DMS153 treated with DMSO at 0.1 percent for 48 hours (cell line): Measurements from ENCODE around the gene ANKRD9.

Source experiments
- DNase-seq: peaks from one replicate; lab custom pipeline; 2025; ENCODE audit not compliant: unreplicated experiment; lab: John Stamatoyannopoulos, UW

Gene ANKRD9

GRCh38 chr14:102499401-102500157, 10.0 kb downstream of the ANKRD9 start:
- no peak for DNase-seq

- no peak for DNase-seq
Measured at GRCh38 chr14:102498678-102499265, 10.8 kb downstream of the ANKRD9 start.

GRCh38 chr14:102497998-102498677, 11.4 kb downstream of the ANKRD9 start:
- DNase-seq, result no peak

- no peak for DNase-seq
Measured at GRCh38 chr14:102496958-102497744, 12.4 kb downstream of the ANKRD9 start.

- DNase-seq, result no peak
Measured at GRCh38 chr14:102496331-102496691, 13.3 kb downstream of the ANKRD9 start.

GRCh38 chr14:102495491-102496330, 13.9 kb downstream of the ANKRD9 start:
- DNase-seq, result no peak

- DNase-seq, result no peak
Measured at GRCh38 chr14:102493585-102493984, 16.0 kb downstream of the ANKRD9 start.

- no peak for DNase-seq
Measured at GRCh38 chr14:102493096-102493495, 16.5 kb downstream of the ANKRD9 start.

GRCh38 chr14:102492531-102492910, 17.1 kb downstream of the ANKRD9 start:
- no peak for DNase-seq

GRCh38 chr14:102491786-102492530, 17.6 kb downstream of the ANKRD9 start:
- no peak for DNase-seq

- DNase-seq, result no peak
Measured at GRCh38 chr14:102491366-102491765, 18.2 kb downstream of the ANKRD9 start.

GRCh38 chr14:102490456-102490855, 19.1 kb downstream of the ANKRD9 start:
- no peak for DNase-seq

- DNase-seq, result no peak
Measured at GRCh38 chr14:102487204-102487577, 22.4 kb downstream of the ANKRD9 start.

GRCh38 chr14:102486513-102487203, 22.9 kb downstream of the ANKRD9 start:
- no peak for DNase-seq

- no peak for DNase-seq
Measured at GRCh38 chr14:102485693-102486512, 23.7 kb downstream of the ANKRD9 start.

GRCh38 chr14:102484316-102484715, 25.3 kb downstream of the ANKRD9 start:
- DNase-seq, result no peak

GRCh38 chr14:102481791-102482238, 27.8 kb downstream of the ANKRD9 start:
- no peak for DNase-seq

- DNase-seq, result no peak
Measured at GRCh38 chr14:102481371-102481770, 28.2 kb downstream of the ANKRD9 start.
